Fibroblast of lung (primary cell): ENCODE data around the gene SLC24A4. TPM values are rescaled to one million over a fixed set of nuclear protein-coding genes. Genes with fewer than 3 reads are reported as not detected.

Experiments
- DNase-seq, 2 donors: peaks; one replicate each; pipeline versions ENCODE4 v3.0.0 to v3.0.0-alpha.2; 2010; ENCODE audit warnings: low read depth in 2 of 2
- H2AFZ ChIP-seq: 2 replicates; pipeline ENCODE4 v1.5.1; 2012; ENCODE audit warnings: low read length, control low read depth, inconsistent platforms
- H3K27ac ChIP-seq: 2 replicates; pipeline ENCODE4 v1.5.1; 2011; ENCODE audit warnings: low read length, control low read depth; ENCODE audit not compliant: insufficient read depth
- H3K27me3 ChIP-seq: 2 replicates; pipeline ENCODE4 v1.5.1; 2011; ENCODE audit warnings: mild to moderate bottlenecking, low read length; ENCODE audit not compliant: control insufficient read depth, insufficient read depth
- H3K36me3 ChIP-seq: 2 replicates; pipeline ENCODE4 v1.5.1; 2011; ENCODE audit warnings: low read length; ENCODE audit not compliant: control insufficient read depth, insufficient read depth
- H3K4me1 ChIP-seq: 2 replicates; pipeline ENCODE4 v1.5.1; 2011; ENCODE audit warnings: low read length; ENCODE audit not compliant: control insufficient read depth, insufficient read depth; ENCODE audit errors: extremely low read depth
- H3K4me2 ChIP-seq: 2 replicates; pipeline ENCODE4 v1.5.1; 2011; ENCODE audit warnings: low read length, control low read depth; ENCODE audit not compliant: insufficient read depth; ENCODE audit errors: extremely low read depth
- H3K4me3 ChIP-seq, 4 experiments: fragments of 200-600 bp in 1 of 4; sonication (generic) in 1 of 4; replicated peaks in 1 of 4; 2 replicates each; pipeline ENCODE4 v1.5.1; 2011 to 2016; ENCODE audit warnings: low read length in 4 of 4, low read depth in 3 of 4, mild to moderate bottlenecking in 3 of 4, control low read depth in 2 of 4, inconsistent platforms in 1 of 4, mixed read lengths in 1 of 4; ENCODE audit not compliant: insufficient read depth in 1 of 4; ENCODE audit errors: control extremely low read depth in 1 of 4
- H3K79me2 ChIP-seq: 2 replicates; pipeline ENCODE4 v1.5.1; 2012; ENCODE audit warnings: mild to moderate bottlenecking, low read length, inconsistent platforms; ENCODE audit not compliant: control insufficient read depth, insufficient read depth
- H3K9ac ChIP-seq: 2 replicates; pipeline ENCODE4 v1.5.1; 2011; ENCODE audit warnings: mild to moderate bottlenecking, low read length, control low read depth; ENCODE audit not compliant: insufficient read depth
- H3K9me3 ChIP-seq: 2 replicates; pipeline ENCODE4 v1.5.1; 2012; ENCODE audit warnings: low read depth, low read length; ENCODE audit not compliant: control insufficient read depth, insufficient read depth
- H4K20me1 ChIP-seq: 2 replicates; pipeline ENCODE4 v1.5.1; 2011; ENCODE audit warnings: low read length; ENCODE audit not compliant: control insufficient read depth, insufficient read depth; ENCODE audit errors: extremely low read depth
- CTCF ChIP-seq, 2 donors: IDR thresholded peaks in 1 of 2; conservative IDR thresholded peaks in 1 of 2; 1 replicate in 1 of 2; 2 replicates in 1 of 2; pipeline ENCODE4 v1.5.1; 2011 to 2012; ENCODE audit warnings: low read length in 2 of 2, control low read depth in 1 of 2, inconsistent platforms in 1 of 2, low read depth in 1 of 2, mild to moderate bottlenecking in 1 of 2
- EZH2 ChIP-seq: IDR thresholded peaks from 2 replicates; pipeline ENCODE4 v1.5.1; 2012; ENCODE audit warnings: low read length, control low read depth, mild to moderate bottlenecking; ENCODE audit errors: missing control alignments
- polyA plus RNA-seq, 2 donors: library from polyadenylated mRNA; depleted of rRNA in 1 of 2; stranded (reverse) in 1 of 2; unstranded in 1 of 2; fragments of >200 nt; gene quantifications; 2 replicates each; pipeline ENCODE4 v1.2.1, GENCODE V29; 2011 to 2012; ENCODE audit warnings: missing spikeins in 1 of 2
- total RNA-seq: library from RNA; depleted of rRNA; stranded (reverse); fragments of >200 nt; gene quantifications from 2 replicates; pipeline ENCODE4 v1.2.1, GENCODE V29; 2014

SLC24A4 gene
- total and polyA plus RNA-seq, 2 donors (not counting 1 experiment from before 2014, with no cell fraction given), result 0.03 TPM; not detected in 1

GRCh38 chr14:92507174-92507768 is 184.3 kb downstream of the SLC24A4 start:
- TF ChIP-seq CTCF (conservative IDR thresholded peaks at IDR 0.05 in 1 of 2, IDR thresholded peaks at IDR 0.05 in 1 of 2; ENCODE audit: low read depth in 1 of 2, low read length in 2 of 2), result no peak
- no peak for TF ChIP-seq EZH2
- Histone ChIP-seq H3K27ac (no peak overlapping the region), H3K4me1 (peaks cover 18% of the 10 kb centered on the region), H3K9ac (no peak overlapping the region), H3K4me2 (no peak overlapping the region), H3K4me3 (no peak overlapping the region), H2AFZ (no peak overlapping the region), H3K27me3 (no peaks in the 10 kb centered on the region), H4K20me1 (no peaks in the 10 kb centered on the region), H3K36me3 (no peaks in the 10 kb centered on the region), H3K79me2 (no peaks in the 10 kb centered on the region), H3K9me3 (no peaks in the 10 kb centered on the region)
- DNase-seq, result no peak

GRCh38 chr14:92510972-92511371 is 188.0 kb downstream of the SLC24A4 start:
- Histone ChIP-seq H3K36me3 (no peaks in the 10 kb centered on the region), H4K20me1 (no peaks in the 10 kb centered on the region), H3K79me2 (peaks cover 23% of the 10 kb centered on the region), H3K9me3 (no peaks in the 10 kb centered on the region), H3K27ac (peak overlapping the region; percentile 77), H2AFZ (no peak overlapping the region), H3K27me3 (no peaks in the 10 kb centered on the region), H3K4me1 (peaks cover 11% of the 10 kb centered on the region), H3K9ac (no peak overlapping the region), H3K4me3 (no peak overlapping the region), H3K4me2 (peak overlapping the region; percentile 41)
- DNase-seq, result no peak
- TF ChIP-seq CTCF (conservative IDR thresholded peaks at IDR 0.05 in 1 of 2, IDR thresholded peaks at IDR 0.05 in 1 of 2; ENCODE audit: low read depth in 1 of 2, low read length in 2 of 2), result no peak
- TF ChIP-seq EZH2, result no peak

GRCh38 chr14:92511453-92512238 is 188.7 kb downstream of the SLC24A4 start:
- Histone ChIP-seq H3K27me3 (no peaks in the 10 kb centered on the region), H3K27ac (peak overlapping the region; percentile 77), H2AFZ (no peak overlapping the region), H3K4me1 (peaks cover 11% of the 10 kb centered on the region), H3K79me2 (peaks cover 29% of the 10 kb centered on the region), H3K9ac (no peak overlapping the region), H3K9me3 (no peaks in the 10 kb centered on the region), H4K20me1 (no peaks in the 10 kb centered on the region), H3K4me2 (peak overlapping the region; percentile 41), H3K4me3 (no peak overlapping the region), H3K36me3 (no peaks in the 10 kb centered on the region)
- peak; percentile 94 to 95 for DNase-seq
- TF ChIP-seq EZH2 (no peak), CTCF (conservative IDR thresholded peaks at IDR 0.05 in 1 of 2, IDR thresholded peaks at IDR 0.05 in 1 of 2; ENCODE audit: low read depth in 1 of 2, low read length in 2 of 2) (no peak)
